K562 (cell line): ENCODE results near the gene SMCO1. TPM values are rescaled to one million over a fixed set of nuclear protein-coding genes. Genes with fewer than 3 reads are reported as not detected.

ENCODE experiments used
- CTBP1 ChIP-seq: fragments of 450-650 bp; IDR thresholded peaks from 2 replicates; pipeline ENCODE4 v1.6.1; 2016; ENCODE audit warnings: borderline replicate concordance
- GABPB2 ChIP-seq: fragments of 250-450 bp; sonication (Bioruptor Pico); conservative IDR thresholded peaks from 2 replicates; pipeline ENCODE4 v1.5.1; 2021; ENCODE audit warnings: mild to moderate bottlenecking
- NCOA2 ChIP-seq, 2 experiments: fragments of 450-650 bp; IDR thresholded peaks; 2 replicates each; pipeline ENCODE4 v1.6.1; 2018; ENCODE audit warnings: mild to moderate bottlenecking in 2 of 2, moderate library complexity in 1 of 2; ENCODE audit not compliant: partially characterized antibody in 2 of 2
- ZFP36 ChIP-seq: fragments of 150-350 bp; IDR thresholded peaks from 2 replicates; pipeline ENCODE4 v1.6.1; 2018; ENCODE audit warnings: low read length, low read depth; ENCODE audit not compliant: partially characterized antibody
- polyA plus RNA-seq, 8 experiments: library from polyadenylated mRNA; depleted of rRNA in 4 of 8; stranded (reverse) in 5 of 8; unstranded in 3 of 8; fragments of >200 nt; fragmentation: Nextera tagmentation in 2 of 8; fragmentation: Illumina TruSeq in 1 of 8; extraction: Ambion mirVana in 2 of 8; extraction: Trizol in 1 of 8; gene quantifications; 2 replicates each; pipeline versions ENCODE4 v1.2.1 to v1.2.3, GENCODE V29; 2011 to 2014; ENCODE audit warnings: inconsistent platforms in 1 of 8, missing spikeins in 1 of 8
- total RNA-seq, 7 experiments: library from RNA; depleted of rRNA in 6 of 7; stranded (reverse); fragments of >200 nt in 6 of 7; fragmentation: Illumina TruSeq in 2 of 7; extraction: Trizol in 2 of 7; gene quantifications; 2 replicates each; pipeline versions ENCODE4 v1.2.1 to v1.2.3, GENCODE V29; 2011 to 2021; ENCODE audit warnings: low replicate concordance in 1 of 7
- TF ChIP-seq, protein P1 (sequence below): fragments of 450-650 bp; IDR thresholded peaks from 2 replicates; pipeline ENCODE4 v1.6.1; 2017; ENCODE audit warnings: mild to moderate bottlenecking, moderate library complexity
- TF ChIP-seq, protein P2 (sequence below), 2 experiments: fragments of 150-350 bp in 1 of 2; IDR thresholded peaks; 2 replicates each; pipeline ENCODE4 v1.6.1; 2012 to 2016; ENCODE audit warnings: low read depth in 2 of 2, low read length in 2 of 2, mild to moderate bottlenecking in 1 of 2, moderate library complexity in 1 of 2
- TF ChIP-seq, protein P3 (sequence below): sonication (generic); formaldehyde crosslinking; IDR thresholded peaks from 2 replicates; pipeline ENCODE4 v1.8.1; 2023; ENCODE audit warnings: missing genetic modification reagents, mild to moderate bottlenecking, borderline replicate concordance
- TF ChIP-seq, protein P4 (sequence below), 3 experiments: fragments of 200-800 bp in 1 of 3; fragments of 250-450 bp in 1 of 3; fragments of 450-650 bp in 1 of 3; sonication (Bioruptor Pico) in 1 of 3; sonication (Bioruptor generic) in 1 of 3; formaldehyde crosslinking in 1 of 3; IDR thresholded peaks; 2 replicates each; pipeline versions ENCODE4 v1.6.1 to v1.8.0; 2016 to 2022; ENCODE audit warnings: mild to moderate bottlenecking in 2 of 3, missing genetic modification characterization in 2 of 3, missing compliant biosample characterization in 1 of 3, moderate library complexity in 1 of 3
- TF ChIP-seq, protein P5 (sequence below): sonication (generic); formaldehyde crosslinking; IDR thresholded peaks from 2 replicates; pipeline ENCODE4 v1.8.1; 2023; ENCODE audit warnings: mild to moderate bottlenecking, missing genetic modification reagents, moderate library complexity

The SMCO1 gene
- total and polyA plus RNA-seq, 9 of the 15 experiments (the other 6 are each of a cell fraction or from before 2014, with no cell fraction given), result 0.05 to 0.35 (median 0.12) TPM; not detected in 5

DNA sequence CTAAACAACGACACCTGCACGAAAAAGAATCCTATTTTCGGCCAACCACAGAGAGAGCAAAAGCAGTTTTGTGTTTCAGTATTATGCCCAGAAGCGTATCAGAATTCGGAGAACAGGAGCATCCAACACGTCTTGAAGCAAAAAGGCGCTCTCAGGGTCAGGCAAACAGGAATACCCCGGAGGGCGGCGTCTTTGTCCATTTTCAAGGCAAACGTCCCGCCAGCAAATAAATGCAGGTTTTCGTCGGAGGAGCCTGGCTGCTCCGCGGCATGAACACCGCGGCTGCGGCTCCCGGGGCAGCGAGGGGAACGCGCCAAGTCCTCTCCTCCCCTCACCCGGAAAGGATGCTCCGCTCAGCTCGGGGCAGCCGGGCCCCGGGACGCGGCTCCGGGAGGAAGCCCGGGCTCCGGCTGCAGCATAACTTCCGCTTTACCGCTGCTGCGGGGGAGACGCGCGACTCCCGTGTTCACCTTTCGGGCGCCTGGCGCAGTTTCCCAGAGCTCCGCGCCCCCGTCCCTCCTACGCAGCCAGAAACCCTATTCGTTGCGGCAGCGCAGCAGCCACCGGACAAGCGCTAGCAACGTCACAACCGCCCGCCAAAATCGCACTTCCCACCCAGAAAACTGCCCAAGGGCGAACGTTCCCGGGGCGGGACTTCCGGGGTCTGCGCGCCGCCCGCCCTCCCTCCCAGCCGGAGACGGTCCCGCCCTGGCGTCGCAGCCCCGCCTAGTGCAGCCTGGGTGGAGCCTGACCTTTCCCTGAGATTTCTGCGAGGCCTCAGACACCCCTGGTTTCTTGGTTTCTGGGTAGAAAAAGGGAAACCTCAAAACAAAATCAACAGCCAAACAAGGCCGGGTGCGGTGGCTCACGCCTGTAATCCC lies 11.7 kb downstream of the SMCO1 start, which contains the start of gene RNF168 (continued):
- TF ChIP-seq, protein P1, sequence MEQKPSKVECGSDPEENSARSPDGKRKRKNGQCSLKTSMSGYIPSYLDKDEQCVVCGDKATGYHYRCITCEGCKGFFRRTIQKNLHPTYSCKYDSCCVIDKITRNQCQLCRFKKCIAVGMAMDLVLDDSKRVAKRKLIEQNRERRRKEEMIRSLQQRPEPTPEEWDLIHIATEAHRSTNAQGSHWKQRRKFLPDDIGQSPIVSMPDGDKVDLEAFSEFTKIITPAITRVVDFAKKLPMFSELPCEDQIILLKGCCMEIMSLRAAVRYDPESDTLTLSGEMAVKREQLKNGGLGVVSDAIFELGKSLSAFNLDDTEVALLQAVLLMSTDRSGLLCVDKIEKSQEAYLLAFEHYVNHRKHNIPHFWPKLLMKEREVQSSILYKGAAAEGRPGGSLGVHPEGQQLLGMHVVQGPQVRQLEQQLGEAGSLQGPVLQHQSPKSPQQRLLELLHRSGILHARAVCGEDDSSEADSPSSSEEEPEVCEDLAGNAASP, result no peak
- TF ChIP-seq CTBP1 (peak; percentile 92), GABPB2 (CRISPR knock-in tag) (no peak), NCOA2 (IDR thresholded peaks at IDR 0.05; ENCODE audit: partially characterized antibody in 2 of 2) (no peak), ZFP36 (no peak)
- TF ChIP-seq, protein P2, sequence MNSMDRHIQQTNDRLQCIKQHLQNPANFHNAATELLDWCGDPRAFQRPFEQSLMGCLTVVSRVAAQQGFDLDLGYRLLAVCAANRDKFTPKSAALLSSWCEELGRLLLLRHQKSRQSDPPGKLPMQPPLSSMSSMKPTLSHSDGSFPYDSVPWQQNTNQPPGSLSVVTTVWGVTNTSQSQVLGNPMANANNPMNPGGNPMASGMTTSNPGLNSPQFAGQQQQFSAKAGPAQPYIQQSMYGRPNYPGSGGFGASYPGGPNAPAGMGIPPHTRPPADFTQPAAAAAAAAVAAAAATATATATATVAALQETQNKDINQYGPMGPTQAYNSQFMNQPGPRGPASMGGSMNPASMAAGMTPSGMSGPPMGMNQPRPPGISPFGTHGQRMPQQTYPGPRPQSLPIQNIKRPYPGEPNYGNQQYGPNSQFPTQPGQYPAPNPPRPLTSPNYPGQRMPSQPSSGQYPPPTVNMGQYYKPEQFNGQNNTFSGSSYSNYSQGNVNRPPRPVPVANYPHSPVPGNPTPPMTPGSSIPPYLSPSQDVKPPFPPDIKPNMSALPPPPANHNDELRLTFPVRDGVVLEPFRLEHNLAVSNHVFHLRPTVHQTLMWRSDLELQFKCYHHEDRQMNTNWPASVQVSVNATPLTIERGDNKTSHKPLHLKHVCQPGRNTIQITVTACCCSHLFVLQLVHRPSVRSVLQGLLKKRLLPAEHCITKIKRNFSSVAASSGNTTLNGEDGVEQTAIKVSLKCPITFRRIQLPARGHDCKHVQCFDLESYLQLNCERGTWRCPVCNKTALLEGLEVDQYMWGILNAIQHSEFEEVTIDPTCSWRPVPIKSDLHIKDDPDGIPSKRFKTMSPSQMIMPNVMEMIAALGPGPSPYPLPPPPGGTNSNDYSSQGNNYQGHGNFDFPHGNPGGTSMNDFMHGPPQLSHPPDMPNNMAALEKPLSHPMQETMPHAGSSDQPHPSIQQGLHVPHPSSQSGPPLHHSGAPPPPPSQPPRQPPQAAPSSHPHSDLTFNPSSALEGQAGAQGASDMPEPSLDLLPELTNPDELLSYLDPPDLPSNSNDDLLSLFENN (IDR thresholded peaks at IDR 0.05; ENCODE audit: low read depth in 2 of 2, low read length in 2 of 2), result peak in 1 of 2 experiments; percentile 67; a peak in 1 of 4 replicates
- TF ChIP-seq, protein P3, sequence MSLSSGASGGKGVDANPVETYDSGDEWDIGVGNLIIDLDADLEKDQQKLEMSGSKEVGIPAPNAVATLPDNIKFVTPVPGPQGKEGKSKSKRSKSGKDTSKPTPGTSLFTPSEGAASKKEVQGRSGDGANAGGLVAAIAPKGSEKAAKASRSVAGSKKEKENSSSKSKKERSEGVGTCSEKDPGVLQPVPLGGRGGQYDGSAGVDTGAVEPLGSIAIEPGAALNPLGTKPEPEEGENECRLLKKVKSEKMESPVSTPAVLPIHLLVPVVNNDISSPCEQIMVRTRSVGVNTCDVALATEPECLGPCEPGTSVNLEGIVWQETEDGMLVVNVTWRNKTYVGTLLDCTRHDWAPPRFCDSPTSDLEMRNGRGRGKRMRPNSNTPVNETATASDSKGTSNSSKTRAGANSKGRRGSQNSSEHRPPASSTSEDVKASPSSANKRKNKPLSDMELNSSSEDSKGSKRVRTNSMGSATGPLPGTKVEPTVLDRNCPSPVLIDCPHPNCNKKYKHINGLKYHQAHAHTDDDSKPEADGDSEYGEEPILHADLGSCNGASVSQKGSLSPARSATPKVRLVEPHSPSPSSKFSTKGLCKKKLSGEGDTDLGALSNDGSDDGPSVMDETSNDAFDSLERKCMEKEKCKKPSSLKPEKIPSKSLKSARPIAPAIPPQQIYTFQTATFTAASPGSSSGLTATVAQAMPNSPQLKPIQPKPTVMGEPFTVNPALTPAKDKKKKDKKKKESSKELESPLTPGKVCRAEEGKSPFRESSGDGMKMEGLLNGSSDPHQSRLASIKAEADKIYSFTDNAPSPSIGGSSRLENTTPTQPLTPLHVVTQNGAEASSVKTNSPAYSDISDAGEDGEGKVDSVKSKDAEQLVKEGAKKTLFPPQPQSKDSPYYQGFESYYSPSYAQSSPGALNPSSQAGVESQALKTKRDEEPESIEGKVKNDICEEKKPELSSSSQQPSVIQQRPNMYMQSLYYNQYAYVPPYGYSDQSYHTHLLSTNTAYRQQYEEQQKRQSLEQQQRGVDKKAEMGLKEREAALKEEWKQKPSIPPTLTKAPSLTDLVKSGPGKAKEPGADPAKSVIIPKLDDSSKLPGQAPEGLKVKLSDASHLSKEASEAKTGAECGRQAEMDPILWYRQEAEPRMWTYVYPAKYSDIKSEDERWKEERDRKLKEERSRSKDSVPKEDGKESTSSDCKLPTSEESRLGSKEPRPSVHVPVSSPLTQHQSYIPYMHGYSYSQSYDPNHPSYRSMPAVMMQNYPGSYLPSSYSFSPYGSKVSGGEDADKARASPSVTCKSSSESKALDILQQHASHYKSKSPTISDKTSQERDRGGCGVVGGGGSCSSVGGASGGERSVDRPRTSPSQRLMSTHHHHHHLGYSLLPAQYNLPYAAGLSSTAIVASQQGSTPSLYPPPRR, result 0 out of 2 replicates have a peak, but pooled peaks have one; percentile 18
- TF ChIP-seq, protein P4, sequence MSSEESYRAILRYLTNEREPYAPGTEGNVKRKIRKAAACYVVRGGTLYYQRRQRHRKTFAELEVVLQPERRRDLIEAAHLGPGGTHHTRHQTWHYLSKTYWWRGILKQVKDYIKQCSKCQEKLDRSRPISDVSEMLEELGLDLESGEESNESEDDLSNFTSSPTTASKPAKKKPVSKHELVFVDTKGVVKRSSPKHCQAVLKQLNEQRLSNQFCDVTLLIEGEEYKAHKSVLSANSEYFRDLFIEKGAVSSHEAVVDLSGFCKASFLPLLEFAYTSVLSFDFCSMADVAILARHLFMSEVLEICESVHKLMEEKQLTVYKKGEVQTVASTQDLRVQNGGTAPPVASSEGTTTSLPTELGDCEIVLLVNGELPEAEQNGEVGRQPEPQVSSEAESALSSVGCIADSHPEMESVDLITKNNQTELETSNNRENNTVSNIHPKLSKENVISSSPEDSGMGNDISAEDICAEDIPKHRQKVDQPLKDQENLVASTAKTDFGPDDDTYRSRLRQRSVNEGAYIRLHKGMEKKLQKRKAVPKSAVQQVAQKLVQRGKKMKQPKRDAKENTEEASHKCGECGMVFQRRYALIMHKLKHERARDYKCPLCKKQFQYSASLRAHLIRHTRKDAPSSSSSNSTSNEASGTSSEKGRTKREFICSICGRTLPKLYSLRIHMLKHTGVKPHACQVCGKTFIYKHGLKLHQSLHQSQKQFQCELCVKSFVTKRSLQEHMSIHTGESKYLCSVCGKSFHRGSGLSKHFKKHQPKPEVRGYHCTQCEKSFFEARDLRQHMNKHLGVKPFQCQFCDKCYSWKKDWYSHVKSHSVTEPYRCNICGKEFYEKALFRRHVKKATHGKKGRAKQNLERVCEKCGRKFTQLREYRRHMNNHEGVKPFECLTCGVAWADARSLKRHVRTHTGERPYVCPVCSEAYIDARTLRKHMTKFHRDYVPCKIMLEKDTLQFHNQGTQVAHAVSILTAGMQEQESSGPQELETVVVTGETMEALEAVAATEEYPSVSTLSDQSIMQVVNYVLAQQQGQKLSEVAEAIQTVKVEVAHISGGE (CRISPR knock-in tag; IDR thresholded peaks at IDR 0.05), result peak; percentile 34 to 87 (median 61); a peak in 4 of 6 replicates
- TF ChIP-seq, protein P5, sequence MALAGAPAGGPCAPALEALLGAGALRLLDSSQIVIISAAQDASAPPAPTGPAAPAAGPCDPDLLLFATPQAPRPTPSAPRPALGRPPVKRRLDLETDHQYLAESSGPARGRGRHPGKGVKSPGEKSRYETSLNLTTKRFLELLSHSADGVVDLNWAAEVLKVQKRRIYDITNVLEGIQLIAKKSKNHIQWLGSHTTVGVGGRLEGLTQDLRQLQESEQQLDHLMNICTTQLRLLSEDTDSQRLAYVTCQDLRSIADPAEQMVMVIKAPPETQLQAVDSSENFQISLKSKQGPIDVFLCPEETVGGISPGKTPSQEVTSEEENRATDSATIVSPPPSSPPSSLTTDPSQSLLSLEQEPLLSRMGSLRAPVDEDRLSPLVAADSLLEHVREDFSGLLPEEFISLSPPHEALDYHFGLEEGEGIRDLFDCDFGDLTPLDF (CRISPR knock-in tag), result peak; percentile 96
